Karpas-422 (cell line): ENCODE data around the gene IL17RC. TPM values are rescaled to one million over a fixed set of nuclear protein-coding genes. Genes with fewer than 3 reads are reported as not detected.
A peak's percentile ranks its signal among the peaks of the same experiment; 100 is the strongest.

ENCODE experiments used
- DNase-seq: peaks from one replicate; pipeline ENCODE4 v3.0.0-alpha.2; 2015
- H2AFZ ChIP-seq: fragments of 200-600 bp; sonication (generic); 2 replicates; pipeline ENCODE4 v1.6.1; 2014; ENCODE audit warnings: antibody characterized with exemption, low read length, mixed read lengths
- H3K27ac ChIP-seq: fragments of 200-600 bp; sonication (generic); 2 replicates; pipeline ENCODE4 v1.5.1; 2014; ENCODE audit warnings: mild to moderate bottlenecking, low read length, moderate library complexity
- H3K27me3 ChIP-seq: fragments of 200-600 bp; sonication (generic); 2 replicates; pipeline ENCODE4 v1.6.1; 2014; ENCODE audit warnings: low read length, mixed read lengths
- H3K36me3 ChIP-seq: fragments of 200-600 bp; sonication (generic); 2 replicates; pipeline ENCODE4 v1.6.1; 2014; ENCODE audit warnings: low read length, mixed read lengths; ENCODE audit not compliant: insufficient read depth
- H3K4me1 ChIP-seq: fragments of 200-600 bp; sonication (generic); 2 replicates; pipeline ENCODE4 v1.6.1; 2014; ENCODE audit warnings: mild to moderate bottlenecking, low read length, mixed read lengths
- H3K4me2 ChIP-seq: fragments of 200-600 bp; sonication (generic); 2 replicates; pipeline ENCODE4 v1.6.1; 2014; ENCODE audit warnings: low read length, low read depth, mild to moderate bottlenecking; ENCODE audit not compliant: poor library complexity, severe bottlenecking
- H3K4me3 ChIP-seq: fragments of 200-600 bp; sonication (generic); 2 replicates; pipeline ENCODE4 v1.5.1; 2014; ENCODE audit warnings: mild to moderate bottlenecking, antibody characterized with exemption, low read length, mixed read lengths
- H3K79me2 ChIP-seq: fragments of 200-600 bp; sonication (generic); 2 replicates; pipeline ENCODE4 v1.6.1; 2014; ENCODE audit warnings: mild to moderate bottlenecking, low read length, mixed read lengths
- H3K9ac ChIP-seq: fragments of 200-600 bp; sonication (generic); 2 replicates; pipeline ENCODE4 v1.6.0; 2014; ENCODE audit warnings: low read length
- H3K9me2 ChIP-seq: fragments of 200-600 bp; sonication (generic), shearing (Covaris generic); replicated peaks from 2 replicates; pipeline ENCODE4 v1.6.0; 2014; ENCODE audit warnings: mild to moderate bottlenecking, low read length, moderate library complexity; ENCODE audit not compliant: insufficient read depth
- H3K9me3 ChIP-seq: fragments of 300-700, 200-600 bp; sonication (generic); 2 replicates; pipeline ENCODE4 v1.6.1; 2014; ENCODE audit warnings: low read length, mixed read lengths
- H4K20me1 ChIP-seq: fragments of 200-600 bp; sonication (generic); 2 replicates; pipeline ENCODE4 v1.6.1; 2014; ENCODE audit warnings: mild to moderate bottlenecking, antibody characterized with exemption, low read length, low read depth; ENCODE audit not compliant: insufficient read depth
- total RNA-seq: library from RNA; depleted of rRNA; stranded (reverse); fragments of >200 nt; shearing (Covaris generic); gene quantifications from 2 replicates; pipeline ENCODE4 v1.2.3, GENCODE V29; 2014; ENCODE audit warnings: low replicate concordance

The IL17RC gene
- total RNA-seq, 1 experiment from 2014 or later, result 2.5 TPM

GRCh38 chr3:9878700-9879099 lies 38.2 kb upstream of the IL17RC start:
- no peaks in the 10 kb centered on the region for H4K20me1 ChIP-seq
- no peaks in the 10 kb centered on the region for H3K79me2 ChIP-seq
- H3K9ac ChIP-seq, result no peak overlapping the region
- DNase-seq, result no peak
- H2AFZ ChIP-seq, result no peak overlapping the region
- H3K4me1 ChIP-seq, result no peaks in the 10 kb centered on the region
- no peaks in the 10 kb centered on the region for H3K9me3 ChIP-seq
- H3K9me2 ChIP-seq, result no peaks in the 10 kb centered on the region
- no peak overlapping the region for H3K27ac ChIP-seq
- H3K4me3 ChIP-seq, result no peak overlapping the region
- no peak overlapping the region for H3K4me2 ChIP-seq
- no peaks in the 10 kb centered on the region for H3K27me3 ChIP-seq
- H3K36me3 ChIP-seq, result no peaks in the 10 kb centered on the region

GRCh38 chr3:9879830-9880549 lies 36.9 kb upstream of the IL17RC start, which contains the start of gene CIDEC:
CIDEC (minus strand) TSS chr3:9880253; CDS start chr3:9878486, 1,767 bp downstream.
- H3K4me3 ChIP-seq, result no peak within 1 kb of the TSS
- no peak within 1 kb of the TSS for H2AFZ ChIP-seq
- no peaks in the 10 kb centered on the region for H3K27me3 ChIP-seq
- no peak within 1 kb of the TSS for H3K9ac ChIP-seq
- no peaks in the 10 kb centered on the region for H3K9me2 ChIP-seq
- DNase-seq, result peak; percentile 35
- no peaks in the 10 kb centered on the region for H3K79me2 ChIP-seq
- no peak within 1 kb of the TSS for H3K27ac ChIP-seq
- no peaks in the 10 kb centered on the region for H4K20me1 ChIP-seq
- H3K9me3 ChIP-seq, result no peaks in the 10 kb centered on the region
- no peaks in the 10 kb centered on the region for H3K4me1 ChIP-seq
- no peaks in the 10 kb centered on the region for H3K36me3 ChIP-seq
- no peak within 1 kb of the TSS for H3K4me2 ChIP-seq

- Histone ChIP-seq H3K27me3 (no peaks in the 10 kb centered on the region), H4K20me1 (no peaks in the 10 kb centered on the region), H3K4me1 (no peaks in the 10 kb centered on the region), H3K4me3 (no peak overlapping the region), H3K9ac (no peak overlapping the region), H3K9me2 (no peaks in the 10 kb centered on the region), H3K79me2 (no peaks in the 10 kb centered on the region), H3K36me3 (no peaks in the 10 kb centered on the region), H3K9me3 (no peaks in the 10 kb centered on the region), H3K4me2 (no peak overlapping the region), H3K27ac (no peak overlapping the region), H2AFZ (no peak overlapping the region)
- no peak for DNase-seq
Observed at GRCh38 chr3:9881441-9881840, 35.5 kb upstream of the IL17RC start.

- H3K4me3 ChIP-seq, result no peak overlapping the region
- no peaks in the 10 kb centered on the region for H3K36me3 ChIP-seq
- H3K27ac ChIP-seq, result no peak overlapping the region
- no peak overlapping the region for H3K9ac ChIP-seq
- no peaks in the 10 kb centered on the region for H3K79me2 ChIP-seq
- H3K27me3 ChIP-seq, result no peaks in the 10 kb centered on the region
- no peak overlapping the region for H3K4me2 ChIP-seq
- H3K9me3 ChIP-seq, result no peaks in the 10 kb centered on the region
- H4K20me1 ChIP-seq, result no peaks in the 10 kb centered on the region
- H2AFZ ChIP-seq, result no peak overlapping the region
- no peaks in the 10 kb centered on the region for H3K9me2 ChIP-seq
- peaks cover 3% of the 10 kb centered on the region; the same call in 1 of the 2 replicates for H3K4me1 ChIP-seq
- peak; percentile 39 for DNase-seq
Observed at GRCh38 chr3:9883706-9884554, 33.0 kb upstream of the IL17RC start.

GRCh38 chr3:9884555-9885165 lies 32.2 kb upstream of the IL17RC start:
- no peaks in the 10 kb centered on the region for H3K9me3 ChIP-seq
- no peaks in the 10 kb centered on the region for H3K9me2 ChIP-seq
- H3K9ac ChIP-seq, result no peak overlapping the region
- no peaks in the 10 kb centered on the region for H3K27me3 ChIP-seq
- no peak overlapping the region for H2AFZ ChIP-seq
- no peak overlapping the region for H3K4me2 ChIP-seq
- H3K36me3 ChIP-seq, result no peaks in the 10 kb centered on the region
- H3K79me2 ChIP-seq, result no peaks in the 10 kb centered on the region
- H3K27ac ChIP-seq, result no peak overlapping the region
- H4K20me1 ChIP-seq, result no peaks in the 10 kb centered on the region
- DNase-seq, result no peak
- H3K4me3 ChIP-seq, result no peak overlapping the region
- H3K4me1 ChIP-seq, result peaks cover 6% of the 10 kb centered on the region

- Histone ChIP-seq H3K27ac (no peak overlapping the region), H3K79me2 (peaks cover 9% of the 10 kb centered on the region), H3K36me3 (no peaks in the 10 kb centered on the region), H3K4me2 (no peak overlapping the region), H4K20me1 (peaks cover 4% of the 10 kb centered on the region; the same call in 1 of the 2 replicates), H3K27me3 (no peaks in the 10 kb centered on the region), H3K4me1 (peaks cover 16% of the 10 kb centered on the region), H3K9me3 (no peaks in the 10 kb centered on the region), H3K9me2 (no peaks in the 10 kb centered on the region), H3K9ac (no peak overlapping the region), H2AFZ (no peak overlapping the region), H3K4me3 (no peak overlapping the region)
- no peak for DNase-seq
Observed at GRCh38 chr3:9886328-9886727, 30.6 kb upstream of the IL17RC start.

- H3K4me3 ChIP-seq, result no peak overlapping the region
- H3K36me3 ChIP-seq, result peaks cover 3% of the 10 kb centered on the region
- peak; percentile 40 for DNase-seq
- peaks cover 19% of the 10 kb centered on the region for H3K79me2 ChIP-seq
- no peak overlapping the region for H3K4me2 ChIP-seq
- H3K27ac ChIP-seq, result no peak overlapping the region
- peaks cover 7% of the 10 kb centered on the region; the same call in 1 of the 2 replicates for H4K20me1 ChIP-seq
- no peak overlapping the region for H3K9ac ChIP-seq
- H3K9me2 ChIP-seq, result no peaks in the 10 kb centered on the region
- no peaks in the 10 kb centered on the region for H3K9me3 ChIP-seq
- H2AFZ ChIP-seq, result no peak overlapping the region
- peaks cover 20% of the 10 kb centered on the region for H3K4me1 ChIP-seq
- no peaks in the 10 kb centered on the region for H3K27me3 ChIP-seq
Observed at GRCh38 chr3:9887480-9887879, 29.4 kb upstream of the IL17RC start.

- no peak overlapping the region for H3K9ac ChIP-seq
Observed at GRCh38 chr3:9888540-9888939, 28.4 kb upstream of the IL17RC start.

More at GRCh38 chr3:9888540-9888939, 28.4 kb upstream of the IL17RC start:
- Histone ChIP-seq H3K27me3 (no peaks in the 10 kb centered on the region), H3K27ac (no peak overlapping the region), H3K36me3 (peaks cover 13% of the 10 kb centered on the region), H3K9me2 (no peaks in the 10 kb centered on the region), H3K4me2 (no peak overlapping the region), H3K4me3 (no peak overlapping the region), H4K20me1 (peaks cover 14% of the 10 kb centered on the region; the same call in 1 of the 2 replicates), H3K4me1 (peaks cover 20% of the 10 kb centered on the region), H3K79me2 (peaks cover 23% of the 10 kb centered on the region), H2AFZ (no peak overlapping the region), H3K9me3 (no peaks in the 10 kb centered on the region)
- DNase-seq, result peak; percentile 41
